Measurements from ENCODE around the gene SCAF1.

GRCh38 chr19:49624967-49625910, 16.8 kb upstream of the SCAF1 start:
- TF ChIP-seq CTCF (IDR thresholded peaks at IDR 0.05) (no peak), POLR2A (IDR thresholded peaks at IDR 0.05) (no peak)

Measured in right lobe of liver (tissue), 4 donors.